ENCODE results near the gene ZNF823. TPM values are rescaled to one million over a fixed set of nuclear protein-coding genes. Genes with fewer than 3 reads are reported as not detected.

Gene ZNF823
- total and polyA plus RNA-seq, 2 of the 13 experiments (the other 11 are each of a cell fraction or from before 2014, with no cell fraction given) = 5.7 to 11.7 TPM

DNA sequence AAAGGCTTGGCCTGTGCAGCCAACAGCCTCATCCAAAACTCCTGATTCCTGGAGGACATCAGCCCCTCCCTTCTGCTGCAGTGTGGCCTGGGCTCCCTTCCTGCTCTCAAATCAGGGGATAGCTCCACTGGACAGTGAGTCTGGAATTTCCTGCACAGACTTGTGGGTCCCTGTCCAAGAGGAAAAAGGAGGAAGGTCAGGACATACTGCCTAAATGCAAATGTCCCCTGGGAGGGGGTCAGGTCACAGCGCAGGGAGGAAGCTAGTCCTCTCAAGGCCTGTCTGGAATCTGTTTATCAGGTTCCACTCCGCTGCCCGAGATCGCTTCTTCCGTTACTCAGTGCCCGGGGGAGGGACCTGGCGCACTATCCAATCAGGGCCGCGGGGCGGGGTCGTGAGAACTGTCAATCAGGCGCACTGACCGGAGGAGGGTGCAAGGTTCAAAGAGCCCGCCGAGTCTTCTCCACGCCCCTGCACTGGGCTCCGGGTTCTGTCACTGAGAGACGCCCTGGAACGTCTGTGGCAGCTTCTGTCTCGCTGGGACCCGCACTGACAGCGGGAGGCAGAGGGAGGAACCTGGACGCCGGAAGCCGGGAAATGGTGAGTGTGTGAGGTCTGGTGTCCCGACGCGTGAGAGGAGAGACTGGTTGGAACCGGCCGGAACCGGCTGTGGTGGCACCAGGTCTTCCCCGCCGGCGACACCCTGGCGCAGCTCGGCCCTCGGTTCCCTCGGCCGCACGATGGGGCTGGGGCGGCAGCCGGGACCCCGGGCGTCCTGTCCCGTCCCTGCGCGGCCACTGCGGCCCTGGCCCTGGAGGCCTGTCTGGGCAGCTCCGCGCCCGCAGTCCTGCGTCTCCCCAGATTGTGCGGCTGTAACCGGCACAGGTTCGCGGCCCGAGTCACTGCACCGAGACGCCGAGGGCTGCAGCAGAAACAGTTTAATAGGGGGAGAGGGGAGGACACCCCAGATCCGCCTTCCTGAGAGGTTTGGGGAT is 28.1 kb upstream of the ZNF823 start, which contains the start of gene ZNF441 (continued):
- TF ChIP-seq, protein P1, sequence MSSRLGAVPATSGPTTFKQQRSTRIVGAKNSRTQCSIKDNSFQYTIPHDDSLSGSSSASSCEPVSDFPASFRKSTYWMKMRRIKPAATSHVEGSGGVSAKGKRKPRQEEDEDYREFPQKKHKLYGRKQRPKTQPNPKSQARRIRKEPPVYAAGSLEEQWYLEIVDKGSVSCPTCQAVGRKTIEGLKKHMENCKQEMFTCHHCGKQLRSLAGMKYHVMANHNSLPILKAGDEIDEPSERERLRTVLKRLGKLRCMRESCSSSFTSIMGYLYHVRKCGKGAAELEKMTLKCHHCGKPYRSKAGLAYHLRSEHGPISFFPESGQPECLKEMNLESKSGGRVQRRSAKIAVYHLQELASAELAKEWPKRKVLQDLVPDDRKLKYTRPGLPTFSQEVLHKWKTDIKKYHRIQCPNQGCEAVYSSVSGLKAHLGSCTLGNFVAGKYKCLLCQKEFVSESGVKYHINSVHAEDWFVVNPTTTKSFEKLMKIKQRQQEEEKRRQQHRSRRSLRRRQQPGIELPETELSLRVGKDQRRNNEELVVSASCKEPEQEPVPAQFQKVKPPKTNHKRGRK (CRISPR knock-in tag; IDR thresholded peaks at IDR 0.05) = no peak
- TF ChIP-seq TAF15 (IDR thresholded peaks at IDR 0.05; ENCODE audit: low read depth, low read length, poor library complexity, severe bottlenecking) (no peak), RARA (CRISPR knock-in tag; IDR thresholded peaks at IDR 0.05) (no peak), ZNF431 (CRISPR knock-in tag; IDR thresholded peaks at IDR 0.05; ENCODE audit: borderline replicate concordance, low read depth) (no peak), AGO2 (optimal IDR thresholded peaks at IDR 0.05; ENCODE audit: low read depth, low read length) (peak; percentile 61), ZNF766 (CRISPR knock-in tag; IDR thresholded peaks at IDR 0.05; ENCODE audit: borderline replicate concordance) (no peak; the same call in 1 of the 2 replicates), KLF6 (CRISPR knock-in tag; IDR thresholded peaks at IDR 0.05) (no peak; the same call in 1 of the 2 replicates), SRSF9 (IDR thresholded peaks at IDR 0.05; ENCODE audit: borderline replicate concordance, insufficient read depth, low read depth, low read length, poor library complexity, severe bottlenecking) (no peak), ZFP41 (CRISPR knock-in tag; IDR thresholded peaks at IDR 0.05; ENCODE audit: borderline replicate concordance) (no peak), FOXP1 (IDR thresholded peaks at IDR 0.05) (no peak), FOXP1 (CRISPR knock-in tag; IDR thresholded peaks at IDR 0.05) (no peak), NONO (IDR thresholded peaks at IDR 0.05) (no peak), NONO (CRISPR knock-in tag; conservative IDR thresholded peaks at IDR 0.05) (no peak; the same call in 1 of the 2 replicates), ZNF839 (CRISPR knock-in tag; IDR thresholded peaks at IDR 0.05; ENCODE audit: borderline replicate concordance) (no peak), SALL2 (CRISPR knock-in tag; IDR thresholded peaks at IDR 0.05) (no peak; the same call in 1 of the 2 replicates), KLF13 (CRISPR knock-in tag; IDR thresholded peaks at IDR 0.05) (no peak)
- TF ChIP-seq, protein P2, sequence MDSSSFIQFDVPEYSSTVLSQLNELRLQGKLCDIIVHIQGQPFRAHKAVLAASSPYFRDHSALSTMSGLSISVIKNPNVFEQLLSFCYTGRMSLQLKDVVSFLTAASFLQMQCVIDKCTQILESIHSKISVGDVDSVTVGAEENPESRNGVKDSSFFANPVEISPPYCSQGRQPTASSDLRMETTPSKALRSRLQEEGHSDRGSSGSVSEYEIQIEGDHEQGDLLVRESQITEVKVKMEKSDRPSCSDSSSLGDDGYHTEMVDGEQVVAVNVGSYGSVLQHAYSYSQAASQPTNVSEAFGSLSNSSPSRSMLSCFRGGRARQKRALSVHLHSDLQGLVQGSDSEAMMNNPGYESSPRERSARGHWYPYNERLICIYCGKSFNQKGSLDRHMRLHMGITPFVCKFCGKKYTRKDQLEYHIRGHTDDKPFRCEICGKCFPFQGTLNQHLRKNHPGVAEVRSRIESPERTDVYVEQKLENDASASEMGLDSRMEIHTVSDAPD (CRISPR knock-in tag; IDR thresholded peaks at IDR 0.05) = no peak
- TF ChIP-seq, protein P3, sequence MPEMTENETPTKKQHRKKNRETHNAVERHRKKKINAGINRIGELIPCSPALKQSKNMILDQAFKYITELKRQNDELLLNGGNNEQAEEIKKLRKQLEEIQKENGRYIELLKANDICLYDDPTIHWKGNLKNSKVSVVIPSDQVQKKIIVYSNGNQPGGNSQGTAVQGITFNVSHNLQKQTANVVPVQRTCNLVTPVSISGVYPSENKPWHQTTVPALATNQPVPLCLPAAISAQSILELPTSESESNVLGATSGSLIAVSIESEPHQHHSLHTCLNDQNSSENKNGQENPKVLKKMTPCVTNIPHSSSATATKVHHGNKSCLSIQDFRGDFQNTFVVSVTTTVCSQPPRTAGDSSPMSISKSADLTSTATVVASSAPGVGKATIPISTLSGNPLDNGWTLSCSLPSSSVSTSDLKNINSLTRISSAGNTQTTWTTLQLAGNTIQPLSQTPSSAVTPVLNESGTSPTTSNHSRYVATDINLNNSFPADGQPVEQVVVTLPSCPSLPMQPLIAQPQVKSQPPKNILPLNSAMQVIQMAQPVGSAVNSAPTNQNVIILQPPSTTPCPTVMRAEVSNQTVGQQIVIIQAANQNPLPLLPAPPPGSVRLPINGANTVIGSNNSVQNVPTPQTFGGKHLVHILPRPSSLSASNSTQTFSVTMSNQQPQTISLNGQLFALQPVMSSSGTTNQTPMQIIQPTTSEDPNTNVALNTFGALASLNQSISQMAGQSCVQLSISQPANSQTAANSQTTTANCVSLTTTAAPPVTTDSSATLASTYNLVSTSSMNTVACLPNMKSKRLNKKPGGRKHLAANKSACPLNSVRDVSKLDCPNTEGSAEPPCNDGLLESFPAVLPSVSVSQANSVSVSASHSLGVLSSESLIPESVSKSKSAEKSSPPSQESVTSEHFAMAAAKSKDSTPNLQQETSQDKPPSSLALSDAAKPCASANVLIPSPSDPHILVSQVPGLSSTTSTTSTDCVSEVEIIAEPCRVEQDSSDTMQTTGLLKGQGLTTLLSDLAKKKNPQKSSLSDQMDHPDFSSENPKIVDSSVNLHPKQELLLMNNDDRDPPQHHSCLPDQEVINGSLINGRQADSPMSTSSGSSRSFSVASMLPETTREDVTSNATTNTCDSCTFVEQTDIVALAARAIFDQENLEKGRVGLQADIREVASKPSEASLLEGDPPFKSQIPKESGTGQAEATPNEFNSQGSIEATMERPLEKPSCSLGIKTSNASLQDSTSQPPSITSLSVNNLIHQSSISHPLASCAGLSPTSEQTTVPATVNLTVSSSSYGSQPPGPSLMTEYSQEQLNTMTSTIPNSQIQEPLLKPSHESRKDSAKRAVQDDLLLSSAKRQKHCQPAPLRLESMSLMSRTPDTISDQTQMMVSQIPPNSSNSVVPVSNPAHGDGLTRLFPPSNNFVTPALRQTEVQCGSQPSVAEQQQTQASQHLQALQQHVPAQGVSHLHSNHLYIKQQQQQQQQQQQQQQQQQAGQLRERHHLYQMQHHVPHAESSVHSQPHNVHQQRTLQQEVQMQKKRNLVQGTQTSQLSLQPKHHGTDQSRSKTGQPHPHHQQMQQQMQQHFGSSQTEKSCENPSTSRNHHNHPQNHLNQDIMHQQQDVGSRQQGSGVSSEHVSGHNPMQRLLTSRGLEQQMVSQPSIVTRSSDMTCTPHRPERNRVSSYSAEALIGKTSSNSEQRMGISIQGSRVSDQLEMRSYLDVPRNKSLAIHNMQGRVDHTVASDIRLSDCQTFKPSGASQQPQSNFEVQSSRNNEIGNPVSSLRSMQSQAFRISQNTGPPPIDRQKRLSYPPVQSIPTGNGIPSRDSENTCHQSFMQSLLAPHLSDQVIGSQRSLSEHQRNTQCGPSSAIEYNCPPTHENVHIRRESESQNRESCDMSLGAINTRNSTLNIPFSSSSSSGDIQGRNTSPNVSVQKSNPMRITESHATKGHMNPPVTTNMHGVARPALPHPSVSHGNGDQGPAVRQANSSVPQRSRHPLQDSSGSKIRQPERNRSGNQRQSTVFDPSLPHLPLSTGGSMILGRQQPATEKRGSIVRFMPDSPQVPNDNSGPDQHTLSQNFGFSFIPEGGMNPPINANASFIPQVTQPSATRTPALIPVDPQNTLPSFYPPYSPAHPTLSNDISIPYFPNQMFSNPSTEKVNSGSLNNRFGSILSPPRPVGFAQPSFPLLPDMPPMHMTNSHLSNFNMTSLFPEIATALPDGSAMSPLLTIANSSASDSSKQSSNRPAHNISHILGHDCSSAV (CRISPR knock-in tag; IDR thresholded peaks at IDR 0.05; ENCODE audit: borderline replicate concordance) = no peak
